Measurements from ENCODE around the gene OR5L2. TPM values are rescaled to one million over a fixed set of nuclear protein-coding genes. Genes with fewer than 3 reads are reported as not detected.

OR5L2 gene
- polyA plus RNA-seq, 1 donor (not counting 4 experiments of a cell fraction or from before 2014, with no cell fraction given), result not detected

- H3K36me3 ChIP-seq (ENCODE audit: control insufficient read depth in 2 of 2, extremely low read depth in 1 of 2, insufficient read depth in 2 of 2, low read length in 2 of 2), result no peaks in the 10 kb centered on the region
- no peak overlapping the region for H3K9ac ChIP-seq (ENCODE audit: control insufficient read depth, extremely low read depth, insufficient read depth, low read length)
- FAIRE-seq (no peak), DNase-seq (ENCODE audit: low read depth, low spot score) (no peak)
- H3K27ac ChIP-seq (ENCODE audit: control insufficient read depth, insufficient read depth, low read length), result no peak overlapping the region
- H3K9me3 ChIP-seq (ENCODE audit: control insufficient read depth, low read depth, low read length), result no peaks in the 10 kb centered on the region
- no peak overlapping the region for H3K4me3 ChIP-seq (ENCODE audit: control insufficient read depth in 2 of 3, extremely low read depth in 1 of 3, insufficient read depth in 2 of 3, low read depth in 1 of 3, low read length in 3 of 3)
- H4K20me1 ChIP-seq (ENCODE audit: control insufficient read depth, extremely low read depth, insufficient read depth, low read length), result no peaks in the 10 kb centered on the region
- no peak overlapping the region for H3K4me2 ChIP-seq (ENCODE audit: control insufficient read depth, extremely low read depth, insufficient read depth, low read depth, low read length)
- no peaks in the 10 kb centered on the region for H3K4me1 ChIP-seq (ENCODE audit: control insufficient read depth, extremely low read depth, insufficient read depth, low read length)
- H3K27me3 ChIP-seq (ENCODE audit: control insufficient read depth, extremely low read depth, insufficient read depth, low read length), result no peaks in the 10 kb centered on the region
- dilution Hi-C loops (cut with MboI; ENCODE audit: extremely low pct_ligation_motif_present, low sequenced_read_pairs), result no loop called here
- TF ChIP-seq CTCF (optimal IDR thresholded peaks at IDR 0.05 in 1 of 3, IDR thresholded peaks at IDR 0.05 in 1 of 3, conservative IDR thresholded peaks at IDR 0.05 in 1 of 3; ENCODE audit: extremely low read depth in 1 of 3, insufficient read depth in 2 of 3, low read length in 3 of 3), result no peak
- no peak for TF ChIP-seq EZH2 (IDR thresholded peaks at IDR 0.05; ENCODE audit: low read length)
- H2AFZ ChIP-seq (ENCODE audit: control insufficient read depth, low read length), result no peak overlapping the region
- H3K9me1 ChIP-seq (ENCODE audit: control insufficient read depth, extremely low read depth, insufficient read depth, low read length), result no peaks in the 10 kb centered on the region
- H3K79me2 ChIP-seq (ENCODE audit: control insufficient read depth, insufficient read depth, low read length), result no peaks in the 10 kb centered on the region
Measured at GRCh38 chr11:55849037-55849436, 22.0 kb downstream of the OR5L2 start.

GRCh38 chr11:55852141-55852540, 25.1 kb downstream of the OR5L2 start:
- Histone ChIP-seq H4K20me1 (ENCODE audit: control insufficient read depth, extremely low read depth, insufficient read depth, low read length) (no peaks in the 10 kb centered on the region), H3K4me1 (ENCODE audit: control insufficient read depth, extremely low read depth, insufficient read depth, low read length) (no peaks in the 10 kb centered on the region), H3K9ac (ENCODE audit: control insufficient read depth, extremely low read depth, insufficient read depth, low read length) (no peak overlapping the region), H3K27ac (ENCODE audit: control insufficient read depth, insufficient read depth, low read length) (no peak overlapping the region), H2AFZ (ENCODE audit: control insufficient read depth, low read length) (no peak overlapping the region), H3K36me3 (ENCODE audit: control insufficient read depth in 2 of 2, extremely low read depth in 1 of 2, insufficient read depth in 2 of 2, low read length in 2 of 2) (no peaks in the 10 kb centered on the region), H3K9me1 (ENCODE audit: control insufficient read depth, extremely low read depth, insufficient read depth, low read length) (no peaks in the 10 kb centered on the region), H3K79me2 (ENCODE audit: control insufficient read depth, insufficient read depth, low read length) (no peaks in the 10 kb centered on the region), H3K4me2 (ENCODE audit: control insufficient read depth, extremely low read depth, insufficient read depth, low read depth, low read length) (no peak overlapping the region), H3K4me3 (ENCODE audit: control insufficient read depth in 2 of 3, extremely low read depth in 1 of 3, insufficient read depth in 2 of 3, low read depth in 1 of 3, low read length in 3 of 3) (no peak overlapping the region), H3K9me3 (ENCODE audit: control insufficient read depth, low read depth, low read length) (no peaks in the 10 kb centered on the region), H3K27me3 (ENCODE audit: control insufficient read depth, extremely low read depth, insufficient read depth, low read length) (no peaks in the 10 kb centered on the region)
- TF ChIP-seq CTCF (optimal IDR thresholded peaks at IDR 0.05 in 1 of 3, IDR thresholded peaks at IDR 0.05 in 1 of 3, conservative IDR thresholded peaks at IDR 0.05 in 1 of 3; ENCODE audit: extremely low read depth in 1 of 3, insufficient read depth in 2 of 3, low read length in 3 of 3), result no peak
- no peak for TF ChIP-seq EZH2 (IDR thresholded peaks at IDR 0.05; ENCODE audit: low read length)
- dilution Hi-C loops (cut with MboI; ENCODE audit: extremely low pct_ligation_motif_present, low sequenced_read_pairs), result no loop called here
- DNase-seq (ENCODE audit: low read depth, low spot score) (no peak), FAIRE-seq (no peak)
